HG03457 (cell line): Measurements from ENCODE around the gene VPS35.

Experiments used
- ATAC-seq: cut with Tn5 transposase; IDR thresholded peaks from one replicate; pipeline ENCODE4 v1.9.1; 2021; ENCODE audit warnings: moderate number of reproducible peaks; ENCODE audit not compliant: unreplicated experiment

The VPS35 gene

DNA sequence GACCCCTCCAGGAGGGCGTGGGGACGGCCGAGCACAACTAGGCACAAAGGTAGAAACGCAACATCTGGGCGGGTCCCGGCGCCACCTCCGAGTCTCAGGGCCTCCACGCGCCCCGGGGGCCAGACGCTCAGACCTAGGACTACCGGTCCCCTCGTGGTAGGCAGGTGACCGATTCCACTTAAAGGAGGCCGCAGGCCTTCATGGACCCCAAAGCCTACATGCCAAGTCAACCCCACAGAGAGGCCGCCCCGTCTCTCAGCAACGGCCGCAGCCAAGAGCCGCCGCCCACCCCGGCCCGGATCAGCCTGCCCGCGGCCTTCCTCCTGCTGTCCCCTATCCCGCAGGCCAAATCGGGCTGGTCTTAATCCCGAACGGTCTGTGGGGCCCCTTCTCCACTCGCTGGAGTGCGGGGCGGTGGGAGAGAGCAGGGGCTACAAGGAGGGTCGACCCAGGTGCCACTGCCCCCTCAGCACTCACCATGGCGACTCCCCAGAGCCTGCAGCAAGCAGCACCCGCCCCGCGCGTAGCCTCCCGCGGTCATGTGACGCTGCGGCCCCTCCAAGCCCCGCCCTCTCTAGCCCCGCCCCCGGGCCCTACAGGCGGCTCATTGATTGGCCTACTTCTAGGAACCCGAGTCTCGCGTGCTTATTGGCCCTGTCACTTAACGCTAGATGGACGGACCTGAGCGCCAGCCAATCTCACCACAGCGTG lies at the start of gene VPS35:
TSS of gene VPS35 (minus strand) at position 525 of the 711 bp plus-strand sequence. CDS start at position 480, 45 bp downstream.
- peak; percentile 83 for ATAC-seq

DNA sequence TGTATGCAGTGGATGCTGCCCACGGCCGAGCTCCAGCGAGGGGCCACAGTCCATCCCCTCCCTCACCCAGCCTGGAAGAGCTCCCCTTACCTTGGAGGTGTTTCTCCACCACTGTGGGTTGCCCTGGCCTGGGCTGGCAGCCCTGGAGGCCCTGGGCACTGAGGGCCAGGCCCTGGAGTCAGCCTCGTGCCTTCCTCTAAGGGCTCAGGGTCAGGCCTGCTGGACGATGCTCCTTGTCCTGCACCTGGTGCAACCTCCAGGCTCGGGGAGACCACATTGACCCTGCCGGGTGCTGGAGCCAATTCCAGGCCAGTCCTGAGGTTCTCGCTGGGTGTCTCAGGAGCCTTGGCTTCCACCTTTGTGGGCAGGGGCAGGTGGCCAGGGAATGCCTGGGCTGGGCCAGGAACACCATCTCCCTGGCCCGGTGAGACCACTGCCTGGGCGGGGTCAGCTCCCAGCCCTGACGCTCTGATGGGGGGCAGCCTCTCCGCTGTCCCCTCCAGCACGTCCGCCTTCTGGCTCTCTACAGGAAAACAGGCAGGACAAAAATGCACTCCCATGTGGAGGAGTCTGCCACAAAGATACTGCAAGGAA lies 48.7 kb upstream of the VPS35 start:
- no peak for ATAC-seq

DNA sequence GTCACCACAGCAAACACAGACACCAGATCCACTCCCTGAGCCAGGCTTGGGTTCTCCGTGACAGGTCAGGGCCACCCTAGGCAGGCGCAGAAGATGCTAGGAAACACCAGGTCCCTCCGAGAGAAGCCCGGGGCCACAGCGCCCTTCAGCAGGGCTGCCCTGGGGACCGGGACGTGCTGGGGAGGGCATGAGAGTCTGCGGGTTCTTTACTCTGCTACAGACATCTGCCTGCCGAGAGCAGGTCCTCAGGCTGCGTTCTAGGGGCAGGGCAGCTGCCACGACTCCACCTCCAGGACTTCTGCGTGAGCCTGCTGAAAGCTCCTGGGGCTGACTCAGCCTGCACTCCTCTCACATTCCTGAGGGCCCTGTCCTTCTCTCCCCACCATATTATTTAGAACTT lies 47.7 kb upstream of the VPS35 start:
- no peak for ATAC-seq

DNA sequence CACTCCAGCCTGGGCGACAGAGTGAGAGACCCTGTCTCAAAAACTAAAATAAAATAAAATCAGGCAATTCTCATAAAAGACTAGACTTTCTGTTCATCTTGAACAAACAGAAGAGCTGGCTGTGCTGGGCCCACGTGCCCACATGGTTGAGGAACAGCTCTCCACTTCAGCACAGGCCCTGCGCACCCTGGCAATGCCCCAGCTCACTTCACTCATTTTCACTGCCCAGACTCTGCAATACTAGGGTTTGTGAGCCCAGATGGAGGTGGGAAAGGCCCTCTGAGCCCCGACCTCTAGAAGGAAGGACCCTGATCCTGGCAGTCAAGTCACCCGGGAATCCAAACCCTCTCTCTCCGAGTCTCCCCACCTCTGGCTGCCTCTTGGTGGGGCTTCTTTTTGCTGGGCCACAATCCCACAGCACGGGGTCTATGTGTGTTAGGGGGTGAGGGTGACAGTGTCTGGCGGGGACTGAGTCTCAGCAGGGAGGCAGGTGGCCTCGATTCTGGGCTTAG lies 44.4 kb upstream of the VPS35 start:
- no peak for ATAC-seq

DNA sequence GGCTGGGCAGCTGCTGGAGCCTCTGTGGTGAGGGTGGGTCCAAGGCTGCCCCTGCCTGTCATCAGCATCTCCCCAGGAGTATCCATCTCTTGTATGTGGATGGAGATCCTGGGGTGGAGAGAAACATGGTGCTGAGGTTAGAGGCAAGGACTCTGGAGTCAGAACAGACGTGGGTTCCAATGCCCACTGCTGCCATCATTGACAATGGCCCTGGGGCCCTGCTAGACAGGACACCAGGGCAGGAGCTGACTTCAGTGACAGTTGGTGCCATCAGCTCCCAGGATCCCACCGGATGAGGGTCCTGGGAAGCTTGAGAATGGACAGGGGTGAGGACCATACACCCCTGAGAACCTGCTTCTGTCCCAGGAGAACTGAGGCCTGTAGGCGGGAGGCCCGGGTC lies 43.6 kb upstream of the VPS35 start:
- no peak for ATAC-seq

DNA sequence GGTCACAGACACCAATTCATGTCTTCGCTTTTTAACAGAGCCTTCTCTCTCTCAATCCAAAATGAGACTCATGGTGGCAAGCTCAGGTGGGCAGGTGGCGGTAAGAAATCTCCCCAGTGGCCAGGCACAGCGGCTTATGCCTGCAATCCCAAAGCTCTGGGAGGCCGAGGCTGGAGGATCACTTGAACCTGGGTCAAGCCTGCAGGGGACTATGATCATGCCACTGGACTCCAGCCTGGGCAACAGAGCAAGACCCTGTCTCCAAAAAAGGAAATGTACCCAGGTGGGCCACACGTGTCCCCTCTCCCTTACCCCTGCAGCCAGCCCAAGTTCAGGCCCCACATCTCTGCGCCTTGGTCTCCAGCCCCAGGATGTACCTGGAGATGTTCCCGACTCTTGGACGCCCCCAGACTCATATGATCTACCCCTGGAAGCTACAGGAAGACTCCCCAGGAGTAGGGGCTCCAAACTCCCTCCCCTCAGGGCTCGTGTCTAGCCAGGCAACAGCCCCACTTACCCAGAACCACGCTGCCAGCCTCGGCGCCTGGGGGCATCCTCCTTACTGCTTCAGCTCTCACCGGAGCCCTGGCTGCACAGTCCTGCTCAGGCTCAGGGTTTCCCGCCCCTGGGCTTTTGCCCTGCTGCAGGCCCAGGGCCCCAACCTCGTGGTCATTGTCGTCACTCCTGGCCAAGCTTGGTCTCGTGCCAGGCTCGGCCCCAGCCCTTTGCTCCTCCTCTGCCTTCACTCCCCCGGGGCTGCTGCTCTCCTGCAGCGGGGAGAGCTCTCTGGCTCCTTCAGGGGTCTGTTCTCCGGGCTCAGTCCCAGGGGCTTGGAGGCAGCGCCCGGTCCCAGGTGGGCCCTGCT lies 42.9 kb upstream of the VPS35 start:
- ATAC-seq, result no peak

DNA sequence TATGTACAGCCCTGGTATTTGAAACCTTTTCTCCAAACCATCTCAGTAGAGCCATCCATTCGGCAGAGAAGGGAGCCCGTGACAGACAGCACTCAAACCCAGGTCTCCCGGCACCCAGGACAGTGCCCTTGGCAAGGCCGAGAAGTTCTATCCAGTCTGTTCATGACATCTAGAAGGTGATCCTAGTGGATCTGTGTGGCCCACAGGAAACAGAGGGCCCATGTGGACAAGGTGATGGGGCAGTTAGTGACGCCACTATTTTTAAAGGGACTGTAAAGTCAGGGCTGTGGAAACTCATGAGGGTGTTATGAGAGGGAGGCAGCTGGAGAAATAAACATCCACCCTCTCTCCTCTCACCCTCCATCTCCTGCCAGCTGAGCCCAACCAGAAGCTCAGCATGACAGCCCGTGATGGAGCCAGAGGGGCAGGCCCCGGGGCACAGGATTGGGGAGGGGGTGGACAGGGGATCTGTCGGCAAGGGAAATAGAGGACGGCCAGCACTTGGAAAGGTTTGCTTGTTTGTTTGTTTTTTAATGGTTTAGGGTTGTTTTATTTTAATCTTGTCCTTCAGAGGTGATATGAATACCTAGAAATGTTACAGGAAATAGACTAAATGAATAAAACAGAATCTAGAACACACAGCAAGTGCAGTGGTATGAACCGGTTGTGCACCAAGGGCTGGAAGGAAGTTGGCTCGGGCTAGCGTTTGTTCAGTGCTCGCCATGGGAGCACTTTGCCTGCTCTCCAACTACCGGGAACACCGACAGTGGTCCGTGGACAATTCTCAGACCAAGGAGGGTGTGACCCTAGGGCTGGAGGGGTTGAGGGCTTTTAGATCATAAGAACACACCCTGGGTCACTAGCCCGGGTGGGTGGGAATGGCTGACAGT lies 42.1 kb upstream of the VPS35 start:
- no peak for ATAC-seq

DNA sequence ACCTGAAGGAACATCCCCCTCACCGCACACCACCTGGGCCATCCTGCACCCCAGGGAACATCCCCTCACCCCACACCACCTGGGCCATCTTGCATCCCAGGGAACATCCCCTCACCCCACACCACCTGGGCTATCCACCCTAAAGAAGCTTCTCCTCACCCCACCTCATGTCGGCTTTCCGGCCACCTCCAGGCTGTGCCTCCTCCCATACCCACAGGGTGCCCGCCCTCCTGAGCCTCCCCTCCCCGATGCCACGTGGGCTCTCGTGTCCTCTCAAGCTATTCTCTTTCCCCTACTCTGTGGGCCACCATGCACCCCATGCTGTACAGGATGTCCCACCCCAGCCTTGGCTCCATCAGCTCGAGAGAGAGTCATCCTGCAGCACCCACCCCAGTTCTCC lies 41.1 kb upstream of the VPS35 start:
- ATAC-seq, result no peak

DNA sequence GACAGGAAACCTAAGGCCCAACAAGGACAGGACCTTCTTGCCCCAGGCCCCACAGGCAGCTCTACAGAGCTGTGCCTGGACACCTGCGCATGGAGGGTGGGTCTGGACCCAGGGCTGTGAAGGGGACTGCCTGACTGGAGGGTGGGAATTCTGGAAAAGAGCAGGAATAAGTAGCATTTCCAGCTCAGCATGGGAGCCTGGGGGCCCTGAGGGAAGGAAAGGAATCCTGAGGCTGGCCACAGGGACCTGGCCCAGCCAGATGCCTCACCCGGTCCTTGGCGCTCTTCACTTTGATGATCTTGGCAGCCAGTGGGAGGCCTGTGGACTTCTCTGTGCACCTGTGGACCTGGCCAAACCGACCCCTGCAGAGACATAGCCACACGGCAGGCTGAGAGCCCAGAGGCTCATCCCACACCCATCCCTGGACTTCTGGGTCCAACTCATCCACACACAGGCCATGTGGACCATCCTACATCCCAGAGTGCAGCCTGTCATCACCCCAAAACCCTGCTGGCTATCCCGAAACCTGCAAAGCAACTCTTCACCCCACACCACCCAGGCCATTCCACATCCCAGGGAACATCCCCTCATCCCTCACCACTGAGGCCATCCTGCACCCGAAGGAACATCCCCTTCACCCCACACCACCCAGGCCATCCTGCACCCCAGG lies 40.5 kb upstream of the VPS35 start:
- no peak for ATAC-seq

DNA sequence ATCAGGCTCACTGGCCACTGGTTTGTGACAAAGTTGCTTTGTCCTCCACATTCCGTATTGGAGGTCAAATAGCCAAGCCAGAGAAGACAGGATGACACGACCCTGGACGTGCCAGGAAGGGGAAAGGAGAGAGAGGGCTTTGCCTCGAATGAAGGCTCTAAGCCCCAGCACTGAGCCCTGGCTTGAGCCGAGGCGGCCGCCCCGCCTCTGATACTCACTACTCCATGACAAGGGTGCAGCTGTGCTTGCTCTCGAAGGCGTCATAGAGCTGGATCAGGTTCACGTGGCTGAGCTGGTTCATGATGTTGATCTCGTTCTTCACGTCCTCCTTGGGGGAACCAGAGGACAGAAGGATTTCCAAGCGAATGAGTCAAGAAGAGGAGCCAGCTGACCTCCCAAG lies 39.8 kb upstream of the VPS35 start:
- ATAC-seq, result no peak

DNA sequence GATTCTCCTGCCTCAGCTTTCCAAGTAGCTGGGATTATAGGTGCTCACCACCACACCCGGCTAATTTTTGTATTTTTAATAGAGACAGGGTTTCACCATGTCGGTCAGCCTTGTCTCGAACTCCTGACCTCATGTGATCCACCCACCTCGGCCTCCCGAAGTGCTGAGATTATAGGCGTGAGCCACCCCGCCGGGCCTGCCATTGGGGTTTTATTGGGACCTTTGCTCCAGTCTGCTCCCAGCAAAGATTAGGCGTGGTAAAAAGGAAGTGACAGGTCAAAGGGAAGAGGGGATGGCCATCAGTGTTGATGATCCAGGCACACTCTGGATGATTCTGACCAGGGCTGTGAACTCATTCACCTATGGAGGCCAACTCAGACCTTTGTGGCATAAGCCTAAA lies 38.7 kb upstream of the VPS35 start:
- no peak for ATAC-seq

DNA sequence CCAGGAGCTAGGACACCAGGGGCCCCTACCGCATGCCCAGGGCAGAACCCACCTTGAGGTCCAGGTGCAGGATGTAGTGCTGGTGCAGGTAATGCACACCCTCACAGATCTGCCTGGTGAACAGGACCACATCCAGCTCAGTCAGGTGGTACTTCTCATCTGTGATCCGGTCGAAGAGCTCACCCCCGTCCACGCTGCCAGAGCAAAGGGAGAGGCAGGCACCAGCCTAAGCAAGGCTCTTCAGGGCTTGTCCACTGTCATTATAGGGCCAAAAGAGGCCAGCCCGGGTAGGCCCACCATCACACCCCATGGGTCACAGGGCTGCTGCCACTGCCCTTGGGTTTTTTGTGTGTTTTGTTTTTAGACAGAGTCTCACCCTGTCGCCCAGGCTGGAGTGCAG lies 38.2 kb upstream of the VPS35 start:
- ATAC-seq, result no peak

DNA sequence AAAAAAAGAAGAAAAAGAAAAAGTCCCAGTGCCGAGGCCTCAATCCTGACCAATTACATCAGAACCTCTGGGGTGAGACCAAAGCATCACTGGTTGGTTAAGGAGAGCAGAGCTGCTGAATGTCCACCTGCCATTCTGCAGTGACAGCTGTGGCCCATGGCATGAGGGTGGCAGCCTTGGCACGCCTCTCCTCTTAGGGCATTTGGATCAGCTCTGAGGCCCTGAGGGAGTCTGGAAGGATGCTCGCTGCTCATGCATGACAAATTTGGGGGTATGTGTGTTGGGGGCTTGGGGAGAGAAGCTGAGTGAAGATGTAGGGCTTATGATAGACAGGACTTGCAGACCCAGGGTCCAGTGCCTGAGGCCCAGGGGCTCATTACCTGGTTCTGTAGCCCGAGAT lies 32.9 kb upstream of the VPS35 start:
- ATAC-seq, result no peak

DNA sequence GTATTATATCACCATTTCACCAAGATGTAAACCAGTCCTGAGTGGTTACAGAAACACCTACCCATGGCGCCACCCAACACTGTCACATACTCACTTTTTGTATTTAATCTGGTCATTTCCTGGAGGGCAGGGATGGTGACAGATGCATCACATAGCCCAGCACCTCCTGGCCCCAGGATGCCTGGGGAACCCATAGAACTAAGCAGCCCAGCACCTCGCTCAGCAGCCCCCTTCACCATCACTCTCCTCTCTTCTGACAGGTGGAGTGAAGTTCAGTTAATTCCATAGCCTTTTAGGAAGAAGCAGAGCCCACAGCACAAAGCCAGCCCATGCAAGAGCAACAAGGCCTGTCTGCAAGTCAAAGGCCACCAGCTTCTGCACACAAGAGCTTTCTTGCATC lies 31.6 kb upstream of the VPS35 start:
- no peak for ATAC-seq

DNA sequence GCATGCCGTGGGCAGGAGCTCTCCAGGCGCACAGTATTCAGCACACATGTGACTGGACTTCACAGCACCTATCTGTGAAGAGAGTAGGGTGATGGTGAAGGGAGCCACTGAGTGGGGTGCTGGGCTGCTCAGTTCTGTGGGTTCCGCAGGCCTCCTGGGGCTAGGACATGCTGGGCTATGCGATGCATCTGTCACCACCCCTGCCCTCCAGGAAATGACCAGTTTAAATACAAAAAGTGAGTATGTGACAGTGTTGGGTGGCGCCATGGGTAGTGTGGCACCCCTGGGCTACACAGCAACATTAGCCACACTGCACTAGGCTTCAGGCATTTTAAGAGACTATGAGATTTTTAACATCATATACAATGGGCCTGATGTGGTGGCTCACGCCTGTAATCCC lies 30.6 kb upstream of the VPS35 start:
- ATAC-seq, result no peak

DNA sequence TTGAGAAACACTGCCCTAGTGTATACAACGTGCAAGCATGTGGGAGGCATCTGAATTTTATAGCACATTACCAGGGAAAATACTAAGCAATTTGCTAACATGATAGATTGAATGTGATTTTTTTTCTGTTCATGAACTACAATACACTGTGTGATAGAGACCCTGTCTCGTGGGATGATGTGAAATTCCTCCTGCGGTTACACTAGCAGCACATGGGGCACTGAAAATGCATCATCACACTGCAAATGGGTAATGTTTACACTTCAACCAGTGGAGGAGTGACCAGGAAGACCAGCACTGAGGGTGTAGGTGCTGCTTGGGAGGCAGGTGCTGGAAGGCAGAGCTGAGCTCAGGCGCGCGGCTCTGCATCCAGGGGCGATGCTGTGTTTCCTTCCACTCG lies 29.2 kb upstream of the VPS35 start:
- ATAC-seq, result no peak

DNA sequence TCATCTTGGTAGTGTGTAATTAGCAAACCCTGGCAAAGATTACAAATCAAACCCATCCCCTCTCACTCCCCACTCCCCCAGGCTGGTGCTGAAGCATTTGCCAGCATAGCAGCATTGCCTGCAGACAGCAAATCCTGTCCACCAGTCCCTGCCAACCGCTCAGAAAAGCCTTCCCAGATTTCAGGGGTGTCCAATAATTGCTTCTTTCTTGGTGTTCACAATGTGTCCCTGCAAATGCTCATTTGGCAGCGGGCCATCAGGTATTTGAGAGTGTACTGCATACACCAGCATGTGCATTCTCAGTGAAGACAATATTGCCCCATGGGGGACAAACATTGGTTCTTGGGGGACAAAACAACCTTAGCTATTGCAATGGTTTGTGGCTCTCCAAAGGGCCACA lies 28.7 kb upstream of the VPS35 start:
- ATAC-seq, result no peak

DNA sequence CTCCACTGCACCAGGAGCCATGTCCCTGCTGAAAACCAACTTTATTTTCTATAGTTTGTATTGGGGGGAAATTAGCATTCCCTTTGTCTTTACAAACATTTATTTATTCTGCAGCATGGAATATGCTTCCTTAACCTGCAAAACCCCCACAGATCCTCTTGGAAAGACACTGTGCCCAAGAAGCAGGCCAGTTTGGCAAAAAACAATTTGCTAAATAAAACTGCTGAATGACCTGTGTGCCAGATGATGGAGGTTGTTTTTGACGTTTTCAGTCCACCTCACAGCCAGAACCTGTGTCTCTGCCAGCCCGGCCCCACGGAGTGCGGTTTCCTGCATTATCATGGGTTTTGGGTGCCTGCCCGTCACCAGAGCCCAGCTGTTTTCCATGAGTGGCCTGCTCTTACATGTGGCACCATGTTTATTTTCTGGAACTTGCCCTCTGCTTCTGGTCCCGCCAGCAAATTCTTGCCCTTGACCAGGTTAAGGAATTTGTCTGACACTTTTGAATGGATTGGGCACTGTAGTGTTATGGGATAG lies 26.9 kb upstream of the VPS35 start:
- ATAC-seq, result no peak

DNA sequence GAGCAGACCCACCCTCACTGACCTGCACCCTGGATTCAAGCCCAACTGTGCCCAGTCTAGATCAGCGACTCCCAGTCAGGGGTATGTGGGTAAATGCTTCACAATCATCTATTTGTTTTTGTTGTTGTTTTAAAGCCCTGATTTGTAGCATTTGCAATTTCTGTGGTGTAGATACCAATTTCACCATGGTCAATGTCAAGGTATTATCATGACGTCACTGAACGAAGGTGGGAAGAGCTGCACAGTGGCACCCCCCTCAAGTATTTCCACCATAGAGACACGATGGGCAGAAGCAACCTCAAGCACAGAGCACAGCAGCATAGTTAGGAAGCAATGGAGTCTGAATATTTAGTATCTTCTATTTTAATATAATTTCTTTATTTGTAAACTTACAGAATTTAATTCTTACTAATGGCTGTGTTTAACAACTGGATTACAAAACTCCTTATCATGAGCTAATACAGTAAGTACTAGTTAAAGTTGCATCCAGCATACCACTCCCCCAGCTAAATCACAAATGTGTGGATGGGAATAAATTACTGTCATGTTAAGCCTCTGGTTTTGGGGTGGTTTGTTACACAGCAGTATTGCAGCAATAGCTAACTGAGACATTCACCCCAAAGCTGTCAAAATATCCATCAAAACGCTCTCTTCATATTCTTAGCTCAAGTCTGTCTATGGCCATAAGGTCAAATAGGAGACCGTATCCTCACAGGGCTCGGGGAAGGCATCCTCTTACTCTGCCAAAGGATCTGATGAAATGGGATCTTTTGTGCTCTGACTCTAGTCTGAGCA lies 26.0 kb upstream of the VPS35 start:
- ATAC-seq, result no peak
